Stimulated activated memory B cell treated with anti-CD40 and anti-IgM and Interleukin-4, amounts not matched to agents 10 μg/mL and 1 μg/mL and 100 μg/mL, for 72 hours (primary cell): ENCODE data around the gene TMEM182.

ENCODE experiments used
- ATAC-seq: fragments of 150-1000 bp; cut with Tn5 transposase; 2 replicates; pipeline ENCODE4 v1.10.0; 2021
- H3K27ac Mint-ChIP-seq: one replicate; pipeline ENCODE4 v1.8.0; 2022; ENCODE audit warnings: mild to moderate bottlenecking, mixed read lengths
- H3K27me3 Mint-ChIP-seq: one replicate; pipeline ENCODE4 v1.8.0; 2022; ENCODE audit warnings: mixed read lengths
- H3K36me3 Mint-ChIP-seq: one replicate; pipeline ENCODE4 v1.8.0; 2022; ENCODE audit warnings: mixed read lengths
- H3K4me1 Mint-ChIP-seq: one replicate; pipeline ENCODE4 v1.8.0; 2022; ENCODE audit warnings: mixed read lengths
- H3K4me3 Mint-ChIP-seq: one replicate; pipeline ENCODE4 v1.8.0; 2022; ENCODE audit warnings: mild to moderate bottlenecking, moderate library complexity, mixed read lengths
- H3K9me3 Mint-ChIP-seq: one replicate; pipeline ENCODE4 v1.8.0; 2022; ENCODE audit warnings: mixed read lengths

Gene TMEM182

GRCh38 chr2:102753563-102754159 is 8.2 kb upstream of the TMEM182 start:
- Mint-ChIP-seq H3K4me1 (peaks cover 21% of the 10 kb centered on the region), H3K4me3 (no peak overlapping the region), H3K9me3 (no peaks in the 10 kb centered on the region), H3K36me3 (peaks cover 12% of the 10 kb centered on the region), H3K27me3 (no peaks in the 10 kb centered on the region), H3K27ac (no peak overlapping the region)
- no peak for ATAC-seq

DNA sequence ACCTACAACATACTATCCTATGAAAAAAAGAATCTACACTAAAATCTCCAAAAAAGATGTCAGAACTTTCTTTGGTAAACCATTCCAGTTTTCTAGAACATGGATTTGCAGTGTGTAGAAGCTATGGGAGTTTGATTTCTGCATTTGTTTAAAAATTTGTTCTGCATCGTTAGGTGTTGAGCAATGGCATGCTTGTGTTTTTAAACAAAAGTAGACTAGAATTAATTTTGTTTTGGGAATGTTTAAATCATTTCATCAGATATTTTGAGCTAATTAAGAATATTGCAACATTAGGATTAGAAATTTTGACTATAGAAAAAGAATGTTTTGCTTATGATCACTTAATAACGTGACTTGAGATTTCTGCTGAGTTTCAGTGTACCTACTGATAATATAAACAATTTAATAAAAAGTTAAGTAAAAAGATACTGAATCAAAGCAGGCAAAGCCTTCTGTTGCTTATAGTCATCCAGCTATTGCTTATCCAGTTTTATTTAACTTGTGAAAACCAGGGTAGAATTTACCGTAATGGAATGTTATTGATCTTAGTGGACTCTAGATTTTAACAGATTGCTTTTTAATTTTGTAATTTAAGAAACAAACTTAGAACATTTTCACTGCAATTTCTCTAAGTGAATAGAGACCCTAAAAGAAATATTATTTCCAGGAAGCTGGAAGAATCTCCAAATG is 7.2 kb upstream of the TMEM182 start:
- no peak overlapping the region for H3K4me3 Mint-ChIP-seq

GRCh38 chr2:102755284-102755683 is 6.5 kb upstream of the TMEM182 start:
- Mint-ChIP-seq H3K27ac (no peak overlapping the region), H3K4me3 (no peak overlapping the region), H3K36me3 (peaks cover 24% of the 10 kb centered on the region), H3K9me3 (no peaks in the 10 kb centered on the region), H3K27me3 (no peaks in the 10 kb centered on the region), H3K4me1 (peaks cover 17% of the 10 kb centered on the region)
- ATAC-seq, result no peak

More for the DNA sequence above, 7.2 kb upstream of the TMEM182 start:
- Mint-ChIP-seq H3K27me3 (no peaks in the 10 kb centered on the region), H3K4me1 (peaks cover 21% of the 10 kb centered on the region), H3K36me3 (peaks cover 17% of the 10 kb centered on the region), H3K27ac (no peak overlapping the region), H3K9me3 (no peaks in the 10 kb centered on the region)
- no peak for ATAC-seq

GRCh38 chr2:102758439-102758838 is 3.4 kb upstream of the TMEM182 start:
- no peak for ATAC-seq
- Mint-ChIP-seq H3K27ac (no peak overlapping the region), H3K9me3 (no peaks in the 10 kb centered on the region), H3K36me3 (peaks cover 32% of the 10 kb centered on the region), H3K4me3 (no peak overlapping the region), H3K27me3 (no peaks in the 10 kb centered on the region), H3K4me1 (no peaks in the 10 kb centered on the region)

GRCh38 chr2:102764083-102764482 is 2.3 kb downstream of the TMEM182 start:
- no peak for ATAC-seq
- Mint-ChIP-seq H3K4me1 (no peaks in the 10 kb centered on the region), H3K27ac (no peak overlapping the region), H3K27me3 (no peaks in the 10 kb centered on the region), H3K36me3 (peaks cover 53% of the 10 kb centered on the region), H3K9me3 (no peaks in the 10 kb centered on the region), H3K4me3 (no peak overlapping the region)

GRCh38 chr2:102765061-102765460 is 3.2 kb downstream of the TMEM182 start:
- Mint-ChIP-seq H3K27ac (no peak overlapping the region), H3K9me3 (no peaks in the 10 kb centered on the region), H3K27me3 (no peaks in the 10 kb centered on the region), H3K36me3 (peaks cover 50% of the 10 kb centered on the region), H3K4me3 (no peak overlapping the region), H3K4me1 (no peaks in the 10 kb centered on the region)
- ATAC-seq, result no peak

- peaks cover 55% of the 10 kb centered on the region for H3K36me3 Mint-ChIP-seq
- H3K4me1 Mint-ChIP-seq, result no peaks in the 10 kb centered on the region
- no peak overlapping the region for H3K4me3 Mint-ChIP-seq
- no peaks in the 10 kb centered on the region for H3K27me3 Mint-ChIP-seq
- no peaks in the 10 kb centered on the region for H3K9me3 Mint-ChIP-seq
- H3K27ac Mint-ChIP-seq, result no peak overlapping the region
- ATAC-seq, result no peak
Observed at GRCh38 chr2:102768253-102768652, 6.4 kb downstream of the TMEM182 start.

DNA sequence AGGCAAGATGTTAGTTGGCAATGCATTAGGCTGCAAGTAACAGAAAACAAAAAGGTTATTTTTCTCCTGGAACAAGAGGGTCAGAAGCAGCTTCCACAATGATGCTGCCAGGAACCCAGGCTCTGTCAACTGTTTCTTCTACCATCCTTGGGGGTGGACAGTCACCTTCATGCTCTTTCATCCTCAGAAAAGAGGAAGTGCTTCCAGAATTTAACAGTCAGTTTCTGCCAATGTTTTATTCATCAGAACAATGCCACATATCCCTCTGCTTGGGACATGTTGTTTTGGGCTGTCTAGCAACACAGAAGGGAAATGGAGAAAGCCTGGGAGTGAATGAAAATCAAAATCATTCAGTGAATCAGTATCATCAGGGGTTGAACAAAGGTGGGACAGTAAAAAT is 7.1 kb downstream of the TMEM182 start:
- no peaks in the 10 kb centered on the region for H3K27me3 Mint-ChIP-seq

GRCh38 chr2:102770506-102770905 is 8.7 kb downstream of the TMEM182 start:
- H3K36me3 Mint-ChIP-seq, result peaks cover 54% of the 10 kb centered on the region
- H3K4me3 Mint-ChIP-seq, result no peak overlapping the region
- no peak for ATAC-seq
- H3K4me1 Mint-ChIP-seq, result no peaks in the 10 kb centered on the region
- no peaks in the 10 kb centered on the region for H3K27me3 Mint-ChIP-seq
- H3K27ac Mint-ChIP-seq, result no peak overlapping the region
- no peaks in the 10 kb centered on the region for H3K9me3 Mint-ChIP-seq

More for the DNA sequence above, 7.1 kb downstream of the TMEM182 start:
- H3K9me3 Mint-ChIP-seq, result no peaks in the 10 kb centered on the region
- no peak overlapping the region for H3K4me3 Mint-ChIP-seq
- H3K36me3 Mint-ChIP-seq, result peaks cover 58% of the 10 kb centered on the region
- ATAC-seq, result no peak
- H3K27ac Mint-ChIP-seq, result no peak overlapping the region
- no peaks in the 10 kb centered on the region for H3K4me1 Mint-ChIP-seq

- peaks cover 49% of the 10 kb centered on the region for H3K36me3 Mint-ChIP-seq
- ATAC-seq, result no peak
- H3K4me3 Mint-ChIP-seq, result no peak overlapping the region
- no peaks in the 10 kb centered on the region for H3K9me3 Mint-ChIP-seq
- H3K27me3 Mint-ChIP-seq, result no peaks in the 10 kb centered on the region
- H3K27ac Mint-ChIP-seq, result no peak overlapping the region
- no peaks in the 10 kb centered on the region for H3K4me1 Mint-ChIP-seq
Observed at GRCh38 chr2:102771114-102771513, 9.3 kb downstream of the TMEM182 start.

- Mint-ChIP-seq H3K9me3 (no peaks in the 10 kb centered on the region), H3K4me1 (no peaks in the 10 kb centered on the region), H3K36me3 (peaks cover 44% of the 10 kb centered on the region), H3K4me3 (no peak overlapping the region), H3K27me3 (no peaks in the 10 kb centered on the region), H3K27ac (no peak overlapping the region)
- ATAC-seq, result no peak
Observed at GRCh38 chr2:102772659-102773058, 10.8 kb downstream of the TMEM182 start.

DNA sequence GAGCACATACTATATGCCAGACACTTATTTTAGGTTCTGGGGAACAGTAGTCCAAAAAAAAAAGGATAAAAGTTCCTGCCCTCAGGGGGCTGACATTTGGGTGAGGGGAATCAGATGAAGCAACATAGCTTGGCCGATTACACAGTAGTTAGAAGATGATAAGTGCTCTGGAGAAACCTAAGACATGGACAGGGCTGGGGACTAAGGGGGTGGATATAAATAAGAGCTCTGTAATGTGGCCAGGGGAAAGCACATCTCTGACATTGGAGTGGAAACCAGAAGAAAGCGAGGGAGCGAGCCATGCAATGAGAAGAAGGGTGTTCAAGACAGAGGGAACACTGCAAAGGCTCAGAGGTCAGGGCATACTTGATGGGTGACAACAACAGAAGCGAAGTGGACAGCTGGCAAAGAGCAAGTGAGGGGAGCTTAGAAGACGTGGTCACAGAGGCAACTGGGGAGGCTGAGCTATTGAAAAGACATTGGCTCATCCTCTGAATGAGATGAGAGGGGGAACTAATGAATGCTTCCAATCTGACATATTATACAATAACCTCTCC is 11.4 kb downstream of the TMEM182 start:
- H3K27me3 Mint-ChIP-seq, result no peaks in the 10 kb centered on the region
- H3K9me3 Mint-ChIP-seq, result no peaks in the 10 kb centered on the region
- peaks cover 39% of the 10 kb centered on the region for H3K36me3 Mint-ChIP-seq
- H3K4me3 Mint-ChIP-seq, result no peak overlapping the region
- H3K27ac Mint-ChIP-seq, result no peak overlapping the region
- no peak for ATAC-seq
- H3K4me1 Mint-ChIP-seq, result no peaks in the 10 kb centered on the region

- no peak overlapping the region for H3K27ac Mint-ChIP-seq
- H3K36me3 Mint-ChIP-seq, result peaks cover 28% of the 10 kb centered on the region
- no peak for ATAC-seq
- H3K9me3 Mint-ChIP-seq, result no peaks in the 10 kb centered on the region
- H3K4me1 Mint-ChIP-seq, result no peaks in the 10 kb centered on the region
- no peaks in the 10 kb centered on the region for H3K27me3 Mint-ChIP-seq
- no peak overlapping the region for H3K4me3 Mint-ChIP-seq
Observed at GRCh38 chr2:102778260-102778659, 16.4 kb downstream of the TMEM182 start.

GRCh38 chr2:102780467-102780866 is 18.6 kb downstream of the TMEM182 start:
- no peaks in the 10 kb centered on the region for H3K27me3 Mint-ChIP-seq

DNA sequence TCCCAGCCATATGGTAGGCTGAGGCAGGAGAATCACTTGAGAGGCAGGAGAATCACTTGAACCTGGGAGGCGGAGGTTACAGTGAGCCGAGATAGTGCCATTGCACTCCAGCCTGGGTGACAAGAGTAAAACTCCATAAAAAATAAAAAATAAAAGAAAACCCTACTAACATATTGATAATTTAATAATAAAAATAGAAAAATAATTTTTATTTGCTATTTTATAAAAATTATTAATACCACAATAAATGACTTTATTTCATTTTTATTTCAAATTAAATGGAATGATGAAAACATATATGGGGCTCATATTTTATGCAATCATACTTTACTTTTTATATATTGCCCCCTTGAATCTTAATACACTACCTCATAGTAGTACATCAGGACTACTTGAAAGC is 20.4 kb downstream of the TMEM182 start:
- Mint-ChIP-seq H3K36me3 (peaks cover 39% of the 10 kb centered on the region), H3K27me3 (no peaks in the 10 kb centered on the region), H3K27ac (no peak overlapping the region), H3K9me3 (no peaks in the 10 kb centered on the region), H3K4me1 (no peaks in the 10 kb centered on the region), H3K4me3 (no peak overlapping the region)
- ATAC-seq, result no peak

More at GRCh38 chr2:102780467-102780866, 18.6 kb downstream of the TMEM182 start:
- Mint-ChIP-seq H3K9me3 (no peaks in the 10 kb centered on the region), H3K36me3 (peaks cover 37% of the 10 kb centered on the region), H3K4me1 (no peaks in the 10 kb centered on the region), H3K27ac (no peak overlapping the region), H3K4me3 (no peak overlapping the region)
- no peak for ATAC-seq

DNA sequence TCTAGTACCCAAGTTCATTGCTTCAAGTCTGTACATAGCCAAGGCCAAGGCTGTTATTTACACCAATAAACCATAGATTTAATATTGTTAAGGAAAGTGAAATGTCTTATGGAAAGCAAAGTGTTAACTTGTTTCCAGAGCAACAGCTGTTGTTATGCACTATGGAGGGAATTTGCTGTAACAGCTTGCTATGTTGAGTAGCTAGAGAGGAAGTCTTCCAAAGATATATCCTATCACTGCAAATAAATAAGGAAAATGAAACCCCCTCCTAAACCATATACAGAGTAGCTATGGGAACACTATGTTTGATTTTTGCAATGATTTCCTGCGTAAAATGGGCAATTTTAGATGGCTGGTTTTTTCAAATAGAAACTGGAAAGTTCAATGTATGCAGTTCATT is 21.1 kb downstream of the TMEM182 start:
- no peak for ATAC-seq
- no peaks in the 10 kb centered on the region for H3K27me3 Mint-ChIP-seq
- H3K4me1 Mint-ChIP-seq, result no peaks in the 10 kb centered on the region
- H3K4me3 Mint-ChIP-seq, result no peak overlapping the region
- no peak overlapping the region for H3K27ac Mint-ChIP-seq
- no peaks in the 10 kb centered on the region for H3K9me3 Mint-ChIP-seq
- H3K36me3 Mint-ChIP-seq, result peaks cover 45% of the 10 kb centered on the region
